Measurements from ENCODE around the gene CAPNS1.

GRCh38 chr19:36114721-36115452 lies 25.0 kb upstream of the CAPNS1 start, which contains the start of gene POLR2I:
- no peak for TF ChIP-seq CTCF (IDR thresholded peaks at IDR 0.05; ENCODE audit: insufficient read depth, low read length, poor library complexity, severe bottlenecking)
- no peak for TF ChIP-seq EZH2phosphoT487 (conservative IDR thresholded peaks at IDR 0.05; ENCODE audit: low read length)
